ENCODE results near the gene NAV1.
"Not testable (repeated sequence)": the region's sequence is repeated elsewhere in the genome, so short reads cannot be mapped to it uniquely, and the experiment has no call there.

Gene NAV1

DNA sequence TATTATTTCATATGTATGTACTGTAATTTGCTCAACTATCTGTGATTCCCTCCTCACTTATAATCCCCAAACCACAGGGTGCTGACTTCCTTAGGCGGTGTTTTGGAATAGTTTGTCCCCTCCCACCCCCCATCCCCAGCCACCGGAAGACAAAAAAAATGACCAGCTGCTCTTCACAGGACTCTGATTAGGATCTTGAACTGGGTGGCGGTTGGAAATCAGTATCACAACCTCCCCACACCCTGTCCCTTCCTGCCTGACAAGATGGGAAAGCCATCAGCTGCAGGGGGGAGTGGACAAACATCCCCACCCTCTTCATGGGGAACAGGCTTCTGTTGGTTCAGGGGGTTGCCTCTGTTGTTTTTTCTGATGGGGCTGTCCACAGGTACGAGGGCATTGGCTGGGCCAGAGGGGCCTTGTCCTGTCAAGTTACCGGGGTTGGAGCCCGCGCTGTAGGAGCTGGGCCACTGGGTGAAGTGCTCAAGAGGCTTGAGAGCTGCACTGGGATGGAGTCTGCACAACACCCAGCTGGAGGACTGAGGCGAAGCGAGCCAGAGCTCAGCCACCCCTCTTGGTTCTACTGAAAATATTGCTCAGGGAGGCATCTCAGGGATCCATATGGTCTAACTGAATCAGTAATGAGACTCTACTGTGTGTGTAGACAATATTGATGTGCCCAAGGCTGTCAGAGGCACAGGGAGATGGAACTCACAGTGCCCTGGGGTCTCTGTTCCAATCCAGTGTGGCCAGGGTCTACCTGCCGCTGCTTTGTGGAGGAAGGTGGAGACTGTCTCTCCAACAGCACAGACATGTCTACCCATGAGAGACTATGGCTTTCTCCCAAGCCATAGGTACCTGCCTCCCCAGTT, 28.2 kb downstream of the NAV1 start:
- DNase-seq = no peak

DNA sequence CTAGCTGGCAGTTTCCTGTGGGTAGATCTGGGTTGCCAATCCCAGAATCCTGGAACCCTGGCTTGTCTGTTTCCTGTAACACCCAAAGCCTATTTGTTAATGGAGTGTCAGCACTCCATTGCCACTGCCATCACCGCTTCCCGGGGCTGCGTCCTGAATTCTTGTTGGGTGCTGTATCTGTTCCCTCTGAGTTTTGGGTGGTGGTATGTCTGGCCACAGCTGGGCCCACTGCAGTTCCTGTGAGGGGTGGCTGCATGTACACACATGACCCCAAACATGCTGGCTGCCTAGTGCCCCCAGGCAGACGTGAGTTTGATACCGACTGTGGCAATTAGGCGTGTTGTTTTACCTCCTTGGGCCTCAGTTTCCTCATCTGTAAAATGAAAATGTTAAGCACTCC, 29.3 kb downstream of the NAV1 start:
- DNase-seq = no peak

DNA sequence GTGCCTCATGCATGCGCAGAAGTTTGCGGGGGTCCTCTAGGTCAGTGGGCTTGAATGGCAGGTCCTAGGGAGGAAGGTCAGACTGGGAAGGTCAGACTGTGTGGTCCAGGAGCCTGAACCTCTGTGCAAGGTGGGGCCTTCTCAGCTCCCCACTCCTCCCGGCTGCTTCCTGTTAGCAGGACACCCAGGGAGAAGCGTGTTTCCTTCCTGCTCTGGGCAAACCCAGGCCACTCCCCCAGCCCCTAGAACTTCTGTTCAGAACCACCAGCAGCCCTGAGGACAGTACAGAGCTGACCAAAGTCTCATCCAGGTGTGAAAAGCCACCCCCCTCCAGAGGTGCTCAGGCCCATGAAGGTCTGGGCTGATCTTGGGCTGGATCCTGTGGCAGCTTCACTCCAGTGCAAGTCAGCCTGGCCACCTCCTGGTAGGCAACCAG, 29.9 kb downstream of the NAV1 start:
- DNase-seq = no peak

DNA sequence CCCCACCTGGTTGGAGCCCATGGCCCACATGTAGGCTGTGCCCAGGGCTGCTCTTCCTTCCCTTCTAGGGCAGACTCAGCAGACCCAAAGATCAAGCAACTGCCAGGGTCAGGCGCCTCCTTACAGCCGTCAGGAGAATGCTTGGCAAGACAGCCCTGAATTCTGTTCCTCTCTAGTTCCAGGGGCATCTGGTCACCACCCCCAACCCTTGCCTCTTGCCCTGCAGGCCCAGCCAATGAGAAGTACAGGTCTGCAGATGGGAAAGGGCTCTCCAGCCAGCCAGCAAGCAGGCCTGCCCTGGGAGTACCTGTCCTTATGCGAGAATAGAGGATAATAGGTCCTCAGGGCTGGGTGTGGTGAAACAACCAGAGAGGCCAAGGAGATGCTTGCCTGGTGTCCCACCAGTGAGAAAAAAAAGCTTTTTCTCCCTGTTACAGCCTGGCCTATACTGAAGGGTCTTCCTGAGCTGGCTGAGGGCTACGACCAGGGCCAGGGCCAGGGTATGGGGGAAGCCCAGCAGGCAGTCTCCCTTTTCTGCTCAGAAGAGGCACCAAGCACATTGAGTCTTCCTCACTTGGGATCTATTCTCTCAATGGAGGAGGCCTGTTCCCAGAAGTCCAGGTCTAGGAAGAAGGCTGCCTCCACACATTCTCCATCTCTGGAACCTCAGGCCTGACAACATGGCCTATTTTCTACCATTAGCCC, 31.4 kb downstream of the NAV1 start:
- DNase-seq = no peak

DNA sequence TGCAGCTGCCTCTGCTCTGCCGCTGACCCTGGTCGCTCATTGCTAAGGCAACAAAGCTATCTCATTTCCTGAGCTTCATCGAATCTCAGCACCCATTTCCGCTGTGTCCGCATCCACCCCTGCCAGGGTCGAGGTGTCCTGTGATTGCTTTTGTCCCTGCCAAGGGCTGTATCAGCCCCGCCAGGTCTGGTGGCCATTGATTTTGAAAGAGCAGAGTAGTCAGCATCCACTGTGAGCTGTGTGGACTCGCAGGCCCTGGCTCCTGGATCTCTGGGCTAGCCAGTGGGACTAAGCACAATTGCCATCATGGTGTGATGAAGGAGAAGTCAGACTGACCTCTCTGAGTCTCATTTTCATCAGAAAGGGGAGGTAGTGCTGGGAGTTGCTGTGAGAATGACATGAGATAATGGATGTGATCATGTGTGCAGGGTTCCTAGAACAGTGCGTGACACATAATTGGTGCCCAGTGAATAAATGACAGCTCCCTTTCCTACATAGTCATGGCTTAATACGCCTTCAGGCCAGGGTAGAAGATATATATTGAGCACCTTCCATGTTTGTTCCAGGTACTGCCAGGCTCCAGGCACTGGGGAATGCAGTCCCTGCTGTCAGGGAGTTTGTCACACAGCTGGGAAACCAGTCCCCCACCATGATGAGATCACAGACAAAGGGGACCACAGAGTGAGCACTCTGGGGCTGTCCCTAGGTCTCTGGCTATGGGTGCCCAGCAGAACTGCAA, 32.1 kb downstream of the NAV1 start:
- DNase-seq = no peak

DNA sequence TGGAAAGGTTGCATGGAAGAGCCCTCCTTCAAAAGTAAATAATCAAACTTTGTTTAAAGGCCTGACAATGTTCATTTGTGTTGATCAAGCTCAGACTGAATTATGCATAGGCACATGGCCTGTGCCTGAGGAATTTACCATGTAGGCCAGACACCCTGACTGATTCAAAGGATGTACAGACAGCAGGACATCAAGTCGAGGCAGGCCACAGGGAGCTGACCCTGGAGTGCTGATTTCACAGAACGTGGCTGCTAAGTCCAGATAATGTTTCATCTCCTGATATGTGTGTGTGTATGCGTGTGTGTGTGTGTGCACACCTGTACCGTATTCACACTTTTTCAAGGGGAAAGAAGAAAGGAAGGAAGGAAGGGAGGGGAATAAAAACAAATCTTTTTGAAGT, 34.1 kb downstream of the NAV1 start:
- DNase-seq = no peak

DNA sequence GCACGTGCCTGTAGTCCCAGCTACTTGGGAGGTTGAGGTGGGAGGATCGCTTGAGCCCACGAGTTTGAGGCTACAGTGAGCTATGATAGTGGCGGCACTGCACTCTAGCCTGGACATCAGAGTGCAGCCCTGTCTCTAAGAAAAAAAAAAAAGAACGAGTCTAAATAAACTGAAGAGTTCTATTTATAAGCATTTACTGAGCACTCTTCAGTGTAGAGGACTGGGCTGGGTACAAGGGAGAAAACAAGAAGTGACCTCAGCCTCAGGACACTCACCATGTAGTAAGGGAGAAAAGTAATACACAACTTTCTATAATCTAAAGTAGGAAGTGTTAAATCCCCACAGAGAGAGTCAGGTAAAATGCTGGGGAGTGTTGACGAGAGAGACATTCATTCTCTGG, 35.0 kb downstream of the NAV1 start:
- DNase-seq = no peak

DNA sequence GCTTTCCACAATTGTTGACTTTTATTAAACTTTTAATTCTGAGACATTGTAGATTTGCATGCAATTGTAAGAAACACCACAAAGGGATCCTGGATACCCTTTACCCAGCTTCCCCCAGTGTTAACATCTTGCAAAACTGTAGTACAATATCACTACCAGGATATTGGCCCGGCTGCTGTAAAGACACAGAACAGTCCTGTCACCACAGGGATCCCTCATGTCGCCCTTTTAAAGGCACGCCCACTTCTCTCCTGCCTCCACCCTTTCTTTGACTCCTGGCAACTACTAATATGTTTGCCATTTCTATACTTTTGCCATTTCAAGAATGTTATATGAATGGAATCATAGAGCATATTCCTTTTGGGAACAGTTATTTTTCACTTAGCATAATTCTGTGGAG, 37.0 kb downstream of the NAV1 start:
- no peak for DNase-seq

DNA sequence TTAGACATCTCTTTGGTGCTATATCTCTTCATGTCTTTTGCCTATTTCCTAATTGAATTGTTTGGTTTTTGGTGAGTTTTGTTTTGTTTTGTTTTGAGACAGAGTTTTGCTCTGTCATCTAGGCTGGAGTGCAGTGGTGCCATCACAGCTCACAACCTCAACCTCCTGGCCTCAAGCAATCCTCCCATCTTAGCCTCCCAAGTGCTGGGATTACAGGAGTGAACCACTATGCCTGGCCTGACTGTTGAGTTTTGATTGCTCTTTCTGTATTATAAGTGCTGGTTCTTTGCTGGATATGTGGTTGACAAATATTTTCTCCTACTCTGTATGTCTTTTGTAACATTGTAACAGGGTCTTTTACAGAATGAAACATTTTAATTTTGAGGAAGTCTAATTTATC, 38.0 kb downstream of the NAV1 start:
- no peak for DNase-seq

DNA sequence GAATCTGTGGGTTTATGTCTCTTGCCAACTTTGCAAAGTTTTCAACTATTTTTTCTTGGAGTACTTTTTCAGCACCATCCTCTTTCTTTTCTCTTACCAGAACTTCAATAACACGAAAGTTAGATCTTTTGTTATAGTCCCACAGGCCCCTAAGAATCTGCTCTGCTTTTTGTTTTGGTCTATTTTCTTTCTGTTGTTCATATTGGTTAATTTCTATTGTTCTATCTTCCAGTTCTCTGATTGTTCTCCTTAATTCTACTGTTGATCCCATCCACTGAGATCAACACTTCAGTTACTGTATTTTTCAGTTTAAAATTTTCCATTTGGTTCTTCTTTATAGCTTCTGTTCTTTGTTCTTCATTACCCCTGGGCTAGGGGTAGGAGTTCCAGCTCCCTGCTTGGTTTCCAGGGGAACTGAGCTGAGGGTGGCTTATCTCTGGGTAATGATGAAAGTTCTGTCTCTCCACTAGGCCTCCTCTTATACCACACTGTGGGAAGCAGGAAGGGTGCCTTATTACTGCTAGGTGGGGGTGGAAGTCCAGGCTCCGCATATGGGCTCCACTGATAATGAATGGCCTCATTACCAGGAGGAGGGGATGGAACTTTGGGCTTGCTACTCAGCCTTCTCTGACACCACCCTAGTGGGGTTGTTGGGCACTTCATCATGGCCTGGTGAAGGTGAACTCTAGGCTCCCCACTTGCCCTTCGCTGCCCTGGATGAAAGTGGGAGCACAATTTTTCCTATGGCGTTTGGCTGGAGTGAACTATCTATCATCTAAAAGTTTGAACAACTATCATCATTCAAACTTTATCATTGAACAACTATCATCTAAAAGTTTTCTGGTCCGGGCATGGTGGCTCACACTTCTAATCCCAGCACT, 39.3 kb downstream of the NAV1 start:
- no peak for DNase-seq

DNA sequence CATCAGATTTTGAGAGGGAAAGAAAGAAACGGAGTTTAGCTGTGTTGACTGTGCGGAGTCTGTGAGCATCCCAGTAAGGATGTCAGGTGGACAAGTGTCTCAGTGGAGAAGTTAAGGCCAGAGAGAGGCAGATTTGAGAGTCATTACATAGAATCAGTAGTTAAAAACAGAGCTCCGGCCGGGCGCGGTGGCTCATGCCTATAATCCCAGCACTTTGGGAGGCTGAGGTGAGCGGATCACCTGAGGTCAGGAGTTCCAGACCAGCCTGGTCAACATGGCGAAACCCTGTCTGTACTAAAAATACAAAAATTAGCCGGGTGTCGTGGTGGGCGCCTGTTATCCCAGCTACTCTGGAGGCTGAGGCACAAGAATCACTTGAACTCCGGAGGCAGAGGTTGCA, 42.4 kb downstream of the NAV1 start:
- DNase-seq = not testable (repeated sequence)

DNA sequence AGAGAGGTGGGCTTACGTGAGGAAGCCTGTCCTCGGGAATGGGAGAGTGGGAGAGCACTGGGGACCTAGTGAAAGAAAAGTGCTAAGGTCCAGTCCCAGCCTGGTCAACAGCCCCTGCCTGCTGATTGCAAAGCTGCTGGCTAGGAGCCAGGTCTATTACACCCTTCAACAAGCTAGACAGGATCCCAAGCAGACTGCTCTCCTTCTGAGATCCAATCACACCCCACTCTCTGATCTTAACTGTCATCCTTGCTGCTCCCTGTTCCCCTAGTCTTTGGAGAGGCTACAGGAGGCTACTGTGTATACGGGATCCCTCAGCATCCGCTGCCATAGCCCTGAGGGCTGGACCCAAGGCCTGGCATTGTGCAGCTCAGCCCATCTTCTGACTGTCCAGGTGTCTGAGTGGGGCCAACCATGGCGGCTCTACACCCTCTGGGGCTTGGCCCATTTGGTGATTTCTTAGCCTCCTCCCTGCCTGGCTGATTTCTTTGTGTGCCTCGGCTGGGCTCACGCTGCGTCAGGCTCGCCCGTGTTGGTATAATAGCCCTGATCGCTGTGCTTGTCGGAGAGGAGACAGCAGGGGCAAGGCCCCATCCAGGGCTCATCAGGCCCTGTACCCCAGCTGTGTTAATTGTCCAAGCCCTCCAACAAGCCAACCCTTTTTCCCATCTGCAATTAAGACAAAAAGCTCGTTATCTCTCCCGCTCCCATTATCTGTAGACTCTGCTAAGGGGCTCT, 43.9 kb downstream of the NAV1 start:
- no peak for DNase-seq

DNA sequence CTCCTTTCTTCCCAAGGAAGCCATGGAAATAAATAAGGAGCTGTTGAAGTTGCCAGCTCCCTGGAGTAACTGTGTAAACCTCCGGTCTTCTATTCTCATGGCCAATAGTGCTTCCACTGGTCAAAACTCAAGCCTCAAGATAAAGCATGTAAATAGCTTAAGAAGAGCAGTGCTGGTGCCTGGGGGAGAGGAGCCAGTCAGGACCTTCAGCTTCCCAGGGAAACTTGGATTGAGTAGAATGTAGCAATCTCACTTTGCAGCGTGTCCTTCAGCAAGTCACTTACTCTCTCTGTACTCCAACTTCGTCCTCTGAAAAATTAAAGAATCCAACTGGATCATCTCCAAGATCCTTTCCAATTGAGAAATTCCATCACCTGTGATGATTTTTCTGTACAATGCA, 44.7 kb downstream of the NAV1 start:
- no peak for DNase-seq

DNA sequence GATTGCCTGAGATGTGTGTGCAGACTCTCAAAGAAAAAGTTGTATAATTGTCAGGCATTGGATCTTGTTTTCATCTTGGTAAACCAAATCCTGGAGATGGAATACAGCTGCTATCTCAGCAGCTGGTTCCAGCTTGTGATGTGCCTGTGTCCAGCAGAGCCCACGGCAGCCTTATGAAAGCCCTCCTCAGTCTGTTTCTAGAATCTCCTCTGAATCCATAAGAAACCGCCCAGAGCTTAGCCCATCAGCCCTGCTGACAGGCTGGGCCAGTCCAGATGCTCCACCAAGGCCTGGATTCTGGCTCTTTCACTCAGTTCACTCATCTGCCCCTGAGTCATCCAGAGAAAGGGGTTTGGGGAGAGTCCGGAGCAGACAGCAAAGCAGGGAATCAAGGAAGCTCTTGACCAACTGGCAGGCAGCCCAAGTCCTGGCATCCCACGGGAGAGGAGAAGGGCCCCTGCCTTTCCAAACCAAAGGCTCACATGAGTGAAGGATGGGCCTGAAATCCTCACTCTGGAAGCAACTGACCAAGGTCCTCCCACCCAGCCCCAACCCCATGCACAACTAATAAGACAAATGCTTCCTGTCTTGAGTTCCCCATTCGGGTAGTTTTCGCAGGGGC, 45.7 kb downstream of the NAV1 start:
- DNase-seq = no peak

DNA sequence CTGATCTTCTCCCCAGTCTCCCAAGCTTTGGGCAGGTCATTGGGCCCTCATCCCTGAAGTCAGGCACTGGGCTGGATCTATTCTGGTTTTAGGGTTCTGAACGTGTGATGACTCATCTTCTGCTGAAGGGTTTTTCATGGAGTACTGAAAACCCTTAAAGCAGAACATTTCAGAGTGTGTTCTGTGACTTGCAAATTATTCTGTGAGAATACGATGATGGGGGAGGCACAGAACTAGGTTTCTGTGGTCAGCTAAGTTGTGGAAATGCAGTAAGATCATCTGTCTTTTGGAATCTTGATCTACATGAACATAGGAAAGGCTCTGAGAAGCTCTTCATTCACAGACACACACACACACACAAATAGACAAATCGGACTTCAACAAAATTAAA, 46.2 kb downstream of the NAV1 start:
- DNase-seq = no peak

DNA sequence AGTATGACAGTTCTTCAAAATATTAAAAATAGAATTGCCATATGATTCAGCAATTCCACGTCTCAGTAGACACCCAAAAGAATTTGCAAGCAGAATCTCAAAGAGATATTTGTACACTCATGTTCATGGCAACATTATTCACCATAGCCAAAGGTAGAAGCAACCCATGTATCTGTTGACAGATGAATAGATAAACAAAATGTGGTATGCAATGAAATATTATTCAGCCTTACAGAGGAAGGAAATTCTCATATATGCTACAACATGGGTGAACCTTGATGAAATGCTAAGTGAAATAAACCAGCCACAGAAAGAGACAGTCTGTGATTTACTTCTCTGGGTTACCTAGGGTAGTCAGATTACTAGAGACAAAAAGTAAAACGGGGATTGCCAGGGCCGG, 47.0 kb downstream of the NAV1 start:
- DNase-seq = no peak

DNA sequence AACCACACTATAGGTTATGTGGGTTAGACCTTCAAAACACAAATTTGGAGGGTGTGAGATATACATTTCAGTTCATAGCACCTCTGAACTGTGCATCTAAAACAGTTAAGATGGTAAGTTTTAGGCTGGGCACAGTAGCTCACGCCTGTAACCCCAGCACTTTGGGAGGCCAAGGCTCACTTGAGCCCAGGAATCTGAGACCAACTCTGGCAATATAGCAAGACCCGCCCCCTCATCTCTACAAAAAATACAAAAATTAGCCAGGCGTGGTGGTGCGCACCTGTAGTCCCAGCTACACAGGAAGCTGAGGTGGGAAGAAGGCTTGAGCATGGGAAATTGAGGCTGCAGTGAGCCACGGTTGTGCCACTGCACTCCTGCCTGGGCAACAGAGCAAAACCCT, 47.9 kb downstream of the NAV1 start:
- DNase-seq = no peak

DNA sequence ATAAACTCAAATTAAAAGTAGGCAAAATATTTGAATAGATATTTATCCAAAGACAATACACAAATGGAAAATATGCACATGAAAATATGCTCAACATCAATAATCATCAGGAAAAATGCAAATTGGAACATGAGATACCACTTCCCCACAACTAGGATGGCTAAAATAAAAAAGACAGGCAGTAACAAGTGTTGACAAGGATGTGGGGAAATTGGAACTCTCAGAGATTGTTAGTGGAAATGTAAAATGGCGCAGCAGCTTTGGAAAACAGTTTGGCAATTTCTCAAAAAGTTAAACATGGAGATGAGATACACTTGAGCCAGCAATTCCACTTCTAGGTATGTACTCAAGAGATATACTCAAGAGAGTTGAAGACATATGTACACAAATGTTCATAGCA, 48.8 kb downstream of the NAV1 start:
- no peak for DNase-seq
